Vagina (tissue), 2 donors: ENCODE data around the gene YPEL4.

Source experiments
- CTCF ChIP-seq, 3 experiments: fragments of 450-650 bp in 2 of 3; fragments of 200-600 bp in 1 of 3; sonication (generic) in 1 of 3; IDR thresholded peaks; one replicate each; pipeline ENCODE4 v1.5.1; 2017 to 2019; ENCODE audit warnings: antibody characterized with exemption in 3 of 3, mild to moderate bottlenecking in 2 of 3, moderate library complexity in 2 of 3
- POLR2A ChIP-seq, 2 donors: fragments of 450-650 bp; IDR thresholded peaks; one replicate each; pipeline ENCODE4 v1.6.1; 2017; ENCODE audit warnings: antibody characterized with exemption in 2 of 2, mild to moderate bottlenecking in 2 of 2, moderate library complexity in 2 of 2

DNA sequence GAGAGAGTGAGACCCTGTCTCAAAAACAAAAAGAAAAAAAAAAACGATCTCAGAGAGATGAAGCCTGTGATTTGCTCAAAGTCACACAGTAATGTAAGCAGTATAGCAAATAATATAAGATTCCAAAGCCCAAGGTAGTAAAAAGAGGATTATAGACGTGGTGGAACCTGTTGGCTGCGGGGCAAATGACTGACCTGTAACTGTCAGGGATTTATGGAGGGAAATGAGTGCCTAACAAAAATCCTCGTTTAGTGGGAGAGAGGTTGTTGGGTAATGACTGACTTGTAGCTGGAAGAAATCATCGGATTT, 7.1 kb upstream of the YPEL4 start:
- no peak for TF ChIP-seq CTCF (IDR thresholded peaks at IDR 0.05)
- TF ChIP-seq POLR2A (IDR thresholded peaks at IDR 0.05) = no peak
